HG03432 (cell line): ENCODE measurements around the gene DNAH1.

ENCODE experiments used
- ATAC-seq: cut with Tn5 transposase; IDR thresholded peaks from one replicate; pipeline ENCODE4 v1.9.1; 2021; ENCODE audit warnings: mild to moderate bottlenecking, moderate library complexity; ENCODE audit not compliant: unreplicated experiment

The DNAH1 gene

DNA sequence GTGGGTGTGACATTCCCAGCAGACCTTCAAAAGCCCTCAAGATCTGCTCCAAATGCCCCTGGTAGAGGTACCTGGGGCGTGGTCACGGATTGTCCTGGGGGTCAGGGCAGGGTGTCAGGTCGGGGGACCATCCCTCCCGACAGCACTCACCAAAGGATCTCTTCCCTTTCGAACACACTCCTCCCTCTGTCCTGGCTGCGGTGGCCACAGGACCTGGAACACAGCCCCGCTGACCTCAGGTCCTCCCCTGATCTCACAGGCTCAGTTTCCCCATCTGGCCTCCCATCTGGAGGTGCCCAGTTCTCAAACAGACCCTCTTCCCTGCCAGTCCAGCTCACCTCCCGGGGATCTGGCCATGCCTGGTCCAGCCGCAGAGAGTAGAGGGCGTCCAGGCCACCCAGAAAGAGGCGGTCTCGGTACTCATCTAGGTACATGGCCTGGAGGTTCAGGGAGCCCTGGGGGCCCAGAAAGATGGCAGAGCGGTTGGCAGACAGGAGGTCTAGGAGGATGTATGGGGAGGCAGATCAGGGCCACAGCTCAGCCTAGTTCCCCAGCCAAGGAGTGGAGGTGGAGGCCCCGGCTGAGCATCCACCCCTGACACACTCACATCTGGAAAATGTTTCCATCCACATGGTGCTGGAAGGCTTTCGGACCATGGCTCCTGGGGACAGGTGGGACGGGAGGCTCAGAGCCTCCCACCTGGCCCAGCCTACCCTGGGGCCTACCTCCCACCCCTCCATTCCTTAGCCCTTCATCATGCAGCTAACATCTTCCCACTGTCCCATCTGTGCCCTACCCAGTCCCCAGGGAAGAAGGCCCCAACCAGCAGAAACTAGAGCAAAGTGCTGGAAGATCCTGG, 126.5 kb downstream of the DNAH1 start:
- no peak for ATAC-seq

DNA sequence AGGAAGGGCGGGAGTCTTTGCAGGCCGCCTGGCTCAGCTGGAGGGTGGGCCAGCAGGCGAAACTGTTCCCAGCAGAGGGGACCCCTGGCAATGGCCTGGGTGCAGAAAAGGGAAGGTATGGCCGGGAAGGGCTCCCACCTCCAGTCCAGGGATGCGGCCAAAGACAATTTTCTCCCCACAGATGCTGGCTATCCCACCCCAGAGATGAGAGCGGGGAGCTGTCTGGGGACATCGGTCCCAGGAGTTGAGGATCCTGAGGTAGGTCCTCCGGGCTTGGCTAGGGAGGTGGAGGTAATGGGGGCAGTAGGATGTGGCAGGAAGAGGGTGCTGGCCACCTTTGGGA, 127.1 kb downstream of the DNAH1 start:
- ATAC-seq: no peak

DNA sequence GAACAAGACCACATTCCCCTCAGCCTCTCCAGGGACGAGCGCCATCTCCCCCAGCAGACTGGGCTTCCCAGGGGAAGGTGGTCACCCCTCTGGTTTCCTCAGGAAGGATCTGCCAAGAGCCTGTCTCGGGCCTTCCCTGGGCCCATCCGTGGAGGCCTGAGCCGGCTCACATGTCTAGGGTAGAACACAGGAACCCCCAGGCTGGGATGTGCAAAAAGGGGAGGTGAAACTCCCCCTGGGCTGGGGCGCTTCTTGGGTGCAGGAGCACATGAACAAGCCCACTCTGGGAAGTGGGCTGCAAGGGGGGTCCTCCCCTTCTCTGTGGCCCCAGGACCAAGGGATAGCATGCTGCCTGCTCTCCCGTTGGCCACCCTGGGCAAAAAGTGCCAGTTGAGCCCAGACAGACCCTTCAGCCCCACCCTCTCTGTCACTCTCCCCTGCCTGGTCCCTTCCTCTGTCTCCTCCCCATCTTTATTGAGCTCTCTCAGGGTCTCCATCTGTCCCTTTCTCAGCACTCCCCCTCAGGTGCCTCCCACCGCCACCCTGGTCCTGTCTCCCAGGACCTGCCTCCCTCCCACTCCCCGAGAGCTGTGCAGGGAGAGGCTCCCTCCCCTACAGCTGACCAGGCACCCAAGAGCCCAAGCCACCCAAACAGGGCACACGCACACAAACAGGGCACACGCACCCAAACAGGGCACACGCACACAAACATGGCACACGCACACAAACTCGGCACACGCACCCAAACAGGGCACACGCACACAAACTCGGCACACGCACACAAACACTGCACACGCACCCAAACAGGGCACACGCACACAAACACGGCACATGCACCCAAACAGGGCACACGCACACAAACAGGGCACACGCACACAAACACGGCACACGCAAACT, 127.9 kb downstream of the DNAH1 start:
- ATAC-seq: no peak

DNA sequence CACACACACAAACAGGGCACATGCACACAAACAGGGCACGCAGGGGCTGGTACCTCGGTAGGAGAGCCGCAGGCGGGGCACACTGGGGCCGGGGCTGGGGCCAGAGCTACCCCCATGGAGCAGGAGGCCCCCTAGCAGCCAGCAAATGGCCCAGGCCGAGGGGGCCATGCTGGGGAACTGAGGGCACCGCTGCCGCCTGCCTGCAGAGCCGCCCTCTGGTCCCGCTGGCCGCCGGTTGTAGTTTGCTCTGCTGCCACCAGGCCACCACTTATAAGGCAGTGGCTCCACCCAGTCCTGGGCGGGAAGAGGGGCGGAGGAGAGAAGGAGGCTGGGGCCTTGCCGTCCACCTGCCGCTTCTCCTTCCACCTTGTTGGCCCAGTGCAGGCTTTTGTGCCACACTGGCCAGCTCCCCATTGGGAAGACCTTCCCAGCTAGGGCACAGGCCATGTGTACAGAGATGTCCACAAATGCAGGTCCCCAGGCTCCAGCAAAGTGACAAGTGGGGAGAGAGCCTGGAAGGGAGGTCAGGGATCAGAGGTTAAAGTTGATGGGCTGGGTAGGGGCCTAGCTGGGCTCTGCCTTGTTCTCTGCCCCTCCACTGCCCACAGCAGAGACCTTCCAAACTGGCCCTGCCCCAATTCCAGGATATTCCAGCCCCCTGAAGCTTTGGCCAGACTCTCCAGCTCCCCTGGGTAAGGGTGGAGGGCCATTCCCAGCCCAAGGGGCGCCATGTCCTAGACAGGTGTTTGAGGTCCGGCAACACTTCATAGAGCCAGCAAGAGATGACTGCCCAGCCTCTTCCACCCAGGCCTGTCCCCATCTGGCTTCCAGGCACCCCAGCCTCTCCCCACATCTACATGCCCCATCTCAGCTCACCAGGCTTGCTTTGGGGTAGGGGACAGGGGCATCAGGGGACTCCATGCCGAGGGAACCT, 129.0 kb downstream of the DNAH1 start, which contains the start of gene SEMA3G:
SEMA3G (minus strand) TSS at position 244 of the 934 bp plus-strand sequence; CDS start at position 168, 76 bp downstream.
- ATAC-seq: peak; percentile 79

DNA sequence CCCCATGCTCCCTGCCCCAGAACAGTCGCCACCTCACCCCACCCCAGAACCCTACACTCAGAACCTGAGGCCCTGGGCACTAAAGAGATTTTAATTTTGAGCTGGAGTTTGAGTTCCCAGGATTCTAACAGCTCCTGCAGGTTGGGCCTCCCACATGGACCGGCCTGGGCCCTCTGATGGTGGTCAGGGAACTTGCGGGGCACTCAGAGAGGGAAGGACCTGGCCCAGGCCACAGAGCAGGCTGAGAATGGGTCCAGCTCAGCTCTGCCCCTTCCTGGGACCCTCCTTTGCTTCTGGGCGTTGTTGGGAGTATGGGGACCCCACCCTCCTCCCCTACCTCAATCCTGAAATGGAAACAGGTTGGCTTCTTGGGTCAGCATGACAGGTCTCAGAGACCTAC, 129.9 kb downstream of the DNAH1 start:
- ATAC-seq: no peak

DNA sequence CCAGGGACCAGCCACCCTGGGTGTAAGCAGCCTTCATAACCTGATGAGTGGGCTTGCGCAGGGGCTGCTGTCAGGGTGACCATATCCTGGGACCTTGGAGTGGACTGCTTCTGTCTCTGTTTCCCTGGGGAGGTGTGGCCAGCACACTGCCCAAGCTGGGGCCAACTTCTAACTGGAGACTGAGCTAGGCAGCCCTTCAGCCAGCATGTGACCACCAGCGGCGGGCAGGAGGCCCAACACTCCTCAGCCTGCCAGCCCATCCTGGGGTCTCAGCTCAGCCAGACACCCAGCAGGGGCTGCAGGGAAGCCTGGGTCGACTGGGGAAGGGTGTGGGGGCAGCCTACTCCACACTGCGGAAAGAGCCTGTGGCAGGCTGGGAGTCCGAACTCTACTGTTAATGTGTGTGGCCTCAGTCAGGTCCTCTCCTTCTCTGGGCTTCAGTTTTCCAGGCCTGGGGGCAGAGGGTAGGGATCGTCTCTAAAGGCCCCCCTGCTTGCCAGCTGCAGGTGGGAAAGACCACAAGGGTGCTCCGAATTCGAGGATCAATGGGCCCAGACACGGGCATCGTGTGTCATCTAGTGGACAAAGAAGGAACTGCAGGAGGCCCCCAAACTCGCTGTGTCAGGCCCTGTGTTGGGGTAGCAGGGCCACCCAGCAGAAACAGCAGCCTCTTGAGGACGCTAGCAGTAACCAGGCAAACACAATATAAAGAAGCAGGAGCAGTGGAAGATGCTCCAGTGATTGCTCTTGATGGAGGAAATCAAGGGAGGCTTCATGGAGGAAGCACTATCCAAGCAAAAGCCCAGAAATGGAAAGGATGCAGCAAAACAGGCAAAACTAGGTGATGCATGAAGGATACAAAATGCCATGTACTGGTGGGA, 130.8 kb downstream of the DNAH1 start:
- peak; percentile 51 for ATAC-seq

DNA sequence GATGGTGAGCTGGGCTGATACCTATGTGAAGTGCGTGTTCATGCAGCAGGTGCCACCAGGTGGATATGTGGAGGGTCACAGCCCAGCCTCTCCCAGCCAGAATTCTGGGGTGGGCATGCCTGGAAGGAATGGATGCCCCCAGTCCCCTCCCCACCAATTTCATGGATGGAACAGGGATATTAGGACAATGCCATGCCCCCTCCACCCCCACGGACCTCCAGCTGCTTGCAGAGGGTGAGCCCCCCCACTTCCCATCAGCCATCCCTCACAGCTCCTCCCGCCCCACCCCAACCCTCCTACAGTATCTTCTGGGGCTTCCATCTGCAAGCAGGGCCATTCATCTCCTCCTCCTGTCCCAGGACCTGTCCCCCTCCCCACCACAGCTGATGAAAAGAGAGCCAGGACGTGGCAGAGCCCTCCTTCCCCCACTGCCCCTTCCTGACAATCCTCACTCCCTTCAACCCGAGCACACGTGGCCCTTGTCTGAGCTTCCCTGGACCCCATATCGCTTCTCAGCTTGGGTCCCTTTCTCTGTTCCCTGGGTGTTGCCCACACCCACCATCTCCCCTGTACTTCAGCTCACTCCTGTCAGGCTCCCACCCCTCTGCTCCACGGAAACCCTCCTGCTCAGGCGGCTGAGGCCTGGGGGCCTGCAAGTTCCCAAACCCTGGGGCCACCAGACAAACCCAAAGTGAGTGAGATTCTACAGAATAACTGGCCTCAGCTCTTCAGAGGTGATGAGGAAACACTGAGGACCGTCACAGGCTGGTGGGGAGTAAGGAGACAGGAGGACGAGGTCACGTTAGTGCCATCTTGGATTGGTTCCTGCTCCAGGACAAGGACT, 131.6 kb downstream of the DNAH1 start:
- no peak for ATAC-seq
